ENCODE data around the gene UBA7.
A peak's percentile ranks its signal among the peaks of the same experiment; 100 is the strongest.

The UBA7 gene

GRCh38 chr3:49805897-49806701 lies 7.7 kb downstream of the UBA7 start:
- DNase-seq, result peak; percentile 86

- peak; percentile 97 for DNase-seq
Measured at GRCh38 chr3:49805367-49805782, 8.4 kb downstream of the UBA7 start.

- DNase-seq, result peak; percentile 23
Measured at GRCh38 chr3:49804141-49805041, 9.4 kb downstream of the UBA7 start.

GRCh38 chr3:49803465-49804140 lies 10.2 kb downstream of the UBA7 start:
- peak; percentile 49 for DNase-seq

- peak; percentile 81 for DNase-seq
Measured at GRCh38 chr3:49802719-49803464, 10.9 kb downstream of the UBA7 start, which contains the start of gene INKA1. TSS of gene INKA1 (plus strand) at chr3:49803261. CDS start at chr3:49803393, 132 bp downstream.

- DNase-seq, result no peak
Measured at GRCh38 chr3:49801160-49801559, 12.6 kb downstream of the UBA7 start.

- DNase-seq, result peak; percentile 70
Measured at GRCh38 chr3:49799761-49800160, 14.0 kb downstream of the UBA7 start, which contains the start of gene CDHR4. TSS of gene CDHR4 (minus strand) at chr3:49799873. CDS start at chr3:49799812, 61 bp downstream.

- DNase-seq, result no peak
Measured at GRCh38 chr3:49799105-49799504, 14.6 kb downstream of the UBA7 start.

- DNase-seq, result no peak
Measured at GRCh38 chr3:49794926-49795905, 18.5 kb downstream of the UBA7 start.

- DNase-seq, result no peak
Measured at GRCh38 chr3:49794431-49794830, 19.3 kb downstream of the UBA7 start.

GRCh38 chr3:49793486-49794085 lies 20.2 kb downstream of the UBA7 start:
- DNase-seq, result no peak

GRCh38 chr3:49792371-49793150 lies 21.2 kb downstream of the UBA7 start:
- no peak for DNase-seq

GRCh38 chr3:49791571-49791970 lies 22.2 kb downstream of the UBA7 start:
- no peak for DNase-seq

- DNase-seq, result peak; percentile 24
Measured at GRCh38 chr3:49790626-49791411, 22.9 kb downstream of the UBA7 start.

GRCh38 chr3:49788056-49788455 lies 25.7 kb downstream of the UBA7 start:
- DNase-seq, result no peak

GRCh38 chr3:49787536-49787935 lies 26.2 kb downstream of the UBA7 start:
- no peak for DNase-seq

GRCh38 chr3:49787182-49787464 lies 26.6 kb downstream of the UBA7 start:
- no peak for DNase-seq

GRCh38 chr3:49786357-49787181 lies 27.2 kb downstream of the UBA7 start, which contains the start of gene IP6K1:
TSS of gene IP6K1 (minus strand) at chr3:49786542. CDS start at chr3:49748040, 38,502 bp downstream.
- peak; percentile 100 for DNase-seq

Data from fibroblast of skin of right biceps (primary cell).